ENCODE results near the gene BEGAIN.

BEGAIN gene

DNA sequence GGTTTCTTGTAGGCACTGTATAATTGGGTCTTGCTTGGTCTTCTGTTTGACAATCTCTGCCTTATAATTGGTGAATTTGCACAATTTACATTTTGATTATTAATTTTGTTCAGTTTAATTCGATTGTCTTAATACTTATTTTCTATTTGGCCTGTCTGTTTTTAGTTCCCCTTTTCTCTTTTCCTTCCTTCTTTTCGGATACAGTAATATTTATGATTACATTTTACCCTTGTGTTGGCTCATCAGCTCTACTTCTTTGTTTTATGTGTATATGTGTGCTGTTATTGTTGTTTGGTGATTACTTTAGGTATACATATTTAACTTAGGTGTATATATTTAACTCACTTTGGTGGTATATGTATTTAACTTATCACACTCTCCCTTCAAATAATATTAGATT lies 12.8 kb upstream of the BEGAIN start:
- DNase-seq = no peak

DNA sequence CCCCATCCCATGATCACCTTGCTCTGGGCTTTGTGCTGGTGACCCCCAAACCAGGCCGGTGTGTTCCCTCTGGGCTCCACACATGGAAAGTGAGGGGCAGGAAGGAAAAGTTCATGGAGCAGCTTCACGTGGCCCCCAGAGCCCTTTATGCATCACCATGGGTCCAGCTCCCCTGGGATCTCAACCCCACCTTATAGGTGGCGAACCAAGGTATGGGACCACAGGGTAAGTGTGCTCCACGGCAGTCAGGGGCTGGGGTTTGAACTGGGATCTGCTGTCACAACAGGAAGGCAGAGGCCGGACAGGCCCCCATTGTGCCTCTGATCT lies 7.4 kb upstream of the BEGAIN start:
- DNase-seq = no peak

GRCh38 chr14:100593751-100594624 lies 6.8 kb upstream of the BEGAIN start:
- DNase-seq = no peak

DNA sequence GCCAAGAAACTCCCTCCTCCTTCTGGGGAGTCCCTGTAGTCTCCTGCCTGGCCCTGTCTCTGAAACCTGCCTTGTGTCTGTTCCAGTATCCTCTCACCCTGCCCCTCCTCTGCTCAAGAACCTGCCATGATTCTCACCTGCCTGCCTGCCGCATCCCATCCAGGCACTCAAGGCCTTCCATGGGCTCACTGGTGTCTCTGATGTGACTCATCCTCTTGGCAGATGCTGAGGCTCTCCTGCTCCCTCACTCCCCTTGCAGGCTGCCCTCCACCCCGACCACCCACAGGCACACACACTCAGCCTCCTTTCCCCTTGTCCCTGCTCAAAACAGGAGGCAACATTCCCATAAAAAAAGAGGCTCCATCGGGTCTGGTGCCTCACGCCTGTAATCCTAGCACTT lies 5.8 kb upstream of the BEGAIN start:
- DNase-seq = no peak

GRCh38 chr14:100592461-100592891 lies 5.3 kb upstream of the BEGAIN start:
- DNase-seq = no peak

GRCh38 chr14:100591453-100592371 lies 4.5 kb upstream of the BEGAIN start:
- no peak for DNase-seq

DNA sequence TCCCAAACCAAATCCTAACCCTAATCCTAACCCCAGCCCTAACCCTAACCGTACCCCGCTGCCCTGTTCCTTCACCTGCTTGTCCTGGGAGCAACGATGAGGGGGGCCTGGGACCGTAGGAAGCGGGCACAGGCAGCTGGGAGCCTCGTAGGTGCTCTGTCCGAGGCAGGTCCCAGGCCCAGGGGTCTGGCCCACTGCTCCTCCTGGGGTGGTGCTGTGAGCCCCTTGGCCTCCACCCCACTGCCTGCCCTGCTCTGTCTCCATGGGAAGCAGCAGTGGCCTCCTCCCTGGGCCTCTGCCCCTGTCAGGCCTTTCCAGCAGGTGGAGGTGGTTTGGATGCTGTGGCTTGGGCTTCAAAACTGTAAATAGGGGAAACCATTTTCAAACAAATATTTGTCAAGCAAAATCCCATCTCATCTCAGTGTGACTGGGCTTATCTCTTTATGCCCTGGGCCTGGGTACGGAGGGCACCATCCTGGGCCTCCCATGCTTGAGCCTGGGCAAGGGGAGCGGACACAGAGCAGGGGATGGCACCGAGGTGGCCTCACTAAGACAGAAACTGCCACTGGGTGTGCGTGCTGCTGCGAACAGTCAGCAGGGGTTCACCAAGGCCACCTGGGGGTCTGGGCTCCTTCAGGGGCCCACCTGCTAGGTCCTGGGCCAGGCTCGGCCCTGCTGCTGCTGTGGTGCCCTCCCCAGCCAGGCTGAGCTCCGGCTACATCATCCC lies 3.7 kb upstream of the BEGAIN start:
- no peak for DNase-seq

DNA sequence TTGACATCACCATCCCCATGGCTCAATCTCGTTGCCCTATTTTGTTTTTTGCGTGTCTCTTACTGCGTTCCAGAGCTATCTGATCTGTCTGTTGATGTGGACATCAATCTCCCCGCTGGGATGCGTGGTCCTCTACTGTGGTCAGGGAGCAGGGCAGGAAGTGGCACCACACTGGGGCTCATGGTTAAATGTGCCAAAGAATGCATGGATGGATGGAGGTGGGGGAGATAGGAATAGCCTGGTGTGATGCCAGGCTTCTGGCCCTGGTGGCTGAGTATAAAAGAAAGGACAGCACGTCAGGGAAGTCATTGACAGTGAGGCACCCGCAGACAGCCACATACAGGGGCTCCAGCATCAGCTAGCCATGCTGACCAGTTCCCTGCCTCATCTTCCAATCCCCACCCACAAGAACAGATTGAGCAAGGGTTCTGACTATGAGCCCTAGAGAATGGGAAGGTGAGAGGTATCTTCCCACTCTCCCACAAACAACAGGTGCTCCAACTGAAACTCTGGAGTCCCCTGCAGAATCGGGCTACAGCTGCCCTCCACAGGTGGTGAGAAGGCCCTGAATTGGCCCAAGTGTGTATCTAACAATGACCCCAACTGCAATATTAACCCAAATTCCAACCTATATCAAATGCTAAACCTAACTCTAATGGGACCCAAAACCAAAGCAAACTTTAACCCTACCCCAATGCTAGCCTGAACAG lies 2.7 kb upstream of the BEGAIN start:
- DNase-seq = no peak

DNA sequence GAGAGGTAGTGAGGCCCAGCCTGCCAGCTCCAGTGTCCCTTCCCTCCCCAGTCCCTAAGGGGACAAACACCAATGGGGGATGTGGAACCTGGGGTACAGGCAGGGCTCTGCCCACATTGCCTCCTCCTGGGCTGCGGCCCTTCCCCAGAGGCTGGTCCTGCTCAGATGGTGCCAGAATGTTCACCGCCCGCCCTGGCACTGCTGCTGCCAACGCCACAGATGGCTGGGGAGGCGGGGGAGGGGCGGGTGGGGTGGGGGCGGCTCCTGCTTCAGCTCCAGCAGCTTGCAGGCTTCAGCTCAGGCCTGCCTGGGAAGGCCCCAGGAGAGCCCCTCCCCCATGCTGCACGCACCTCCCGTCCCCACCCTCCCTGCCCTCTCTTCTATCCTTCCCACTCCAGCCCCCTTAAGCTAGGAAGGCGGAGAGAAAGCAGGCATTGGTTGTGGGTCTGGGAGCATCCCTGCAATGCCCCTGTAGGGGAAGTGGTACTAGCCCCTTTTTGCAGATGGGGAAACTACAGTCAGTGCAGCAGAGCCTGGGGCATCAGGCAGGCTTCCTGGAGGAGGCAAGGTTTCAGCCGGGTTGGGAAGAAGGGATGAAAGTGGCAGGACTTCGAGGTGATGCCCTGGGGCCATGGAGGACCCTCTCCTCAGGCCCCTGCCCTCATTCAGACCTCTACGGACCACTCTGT lies 2.0 kb upstream of the BEGAIN start:
- DNase-seq = no peak

DNA sequence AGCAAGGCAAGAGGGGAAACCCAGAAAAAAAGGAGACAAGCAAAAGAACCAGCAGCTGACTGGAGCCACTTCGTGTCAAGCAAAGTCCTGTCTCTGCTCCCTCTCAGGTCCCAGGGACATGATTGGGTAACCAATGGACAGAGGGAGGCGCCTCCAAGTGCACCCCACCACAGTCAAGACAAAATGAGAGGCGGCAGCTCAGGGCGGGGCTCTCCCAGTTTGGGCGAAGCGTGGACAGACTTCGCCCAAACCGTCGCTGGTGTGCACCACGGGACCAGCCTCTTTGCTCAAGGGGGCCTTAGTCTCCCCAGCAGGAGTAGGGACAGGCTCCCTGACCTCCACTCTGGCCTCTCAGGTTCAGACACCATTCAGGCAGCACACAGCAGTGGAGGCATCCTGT lies 1.5 kb upstream of the BEGAIN start:
- DNase-seq = no peak

- no peak for DNase-seq
Measured at GRCh38 chr14:100587763-100588411, 670 bp upstream of the BEGAIN start.

DNA sequence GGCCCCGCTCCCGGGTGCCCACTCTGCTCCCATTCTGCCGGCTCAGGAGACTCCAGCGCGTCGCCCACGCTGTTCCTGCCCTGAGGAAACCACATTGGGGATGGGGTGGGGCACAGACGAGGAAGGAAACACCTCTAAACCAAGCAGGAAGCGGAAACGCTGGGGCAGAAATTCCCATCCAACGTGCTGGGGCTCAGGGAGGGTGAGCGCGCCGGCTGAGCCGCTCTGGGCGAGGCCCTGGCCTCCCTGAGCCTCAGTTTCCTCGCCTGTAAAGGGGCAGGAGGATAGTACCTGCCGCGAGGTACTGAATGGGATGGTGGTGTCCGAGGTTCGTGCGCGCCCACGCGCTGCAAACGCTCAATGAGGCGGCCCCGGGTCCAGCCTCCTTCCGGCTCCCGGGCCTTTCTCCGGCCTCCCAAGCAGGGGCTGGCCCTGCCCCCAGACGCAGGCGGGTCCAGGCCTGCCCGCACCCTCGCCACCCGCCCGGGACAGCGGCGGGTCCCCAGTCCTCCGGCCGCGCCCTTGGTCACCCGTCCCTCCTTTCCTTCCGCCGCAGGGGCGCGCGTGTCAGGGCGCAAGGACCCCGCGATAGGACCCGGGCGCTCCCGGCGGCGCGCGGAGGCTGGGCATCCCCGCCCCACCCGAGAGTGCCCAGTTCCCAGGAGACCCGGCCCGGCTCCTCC lies 673 bp downstream of the BEGAIN start:
- no peak for DNase-seq

DNA sequence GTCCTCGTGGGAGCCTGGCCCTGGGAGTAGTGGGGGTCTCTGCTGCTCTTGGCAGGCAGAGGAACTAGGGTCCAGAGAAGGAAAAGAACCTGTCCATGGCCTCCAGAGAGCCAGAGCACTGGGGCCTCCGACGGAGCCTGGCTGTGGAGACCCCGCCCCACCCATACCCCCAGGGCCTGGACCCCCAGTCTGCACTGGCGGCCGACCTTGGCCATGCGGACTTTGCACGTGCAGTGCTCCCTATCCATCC lies 1.1 kb downstream of the BEGAIN start:
- no peak for DNase-seq

DNA sequence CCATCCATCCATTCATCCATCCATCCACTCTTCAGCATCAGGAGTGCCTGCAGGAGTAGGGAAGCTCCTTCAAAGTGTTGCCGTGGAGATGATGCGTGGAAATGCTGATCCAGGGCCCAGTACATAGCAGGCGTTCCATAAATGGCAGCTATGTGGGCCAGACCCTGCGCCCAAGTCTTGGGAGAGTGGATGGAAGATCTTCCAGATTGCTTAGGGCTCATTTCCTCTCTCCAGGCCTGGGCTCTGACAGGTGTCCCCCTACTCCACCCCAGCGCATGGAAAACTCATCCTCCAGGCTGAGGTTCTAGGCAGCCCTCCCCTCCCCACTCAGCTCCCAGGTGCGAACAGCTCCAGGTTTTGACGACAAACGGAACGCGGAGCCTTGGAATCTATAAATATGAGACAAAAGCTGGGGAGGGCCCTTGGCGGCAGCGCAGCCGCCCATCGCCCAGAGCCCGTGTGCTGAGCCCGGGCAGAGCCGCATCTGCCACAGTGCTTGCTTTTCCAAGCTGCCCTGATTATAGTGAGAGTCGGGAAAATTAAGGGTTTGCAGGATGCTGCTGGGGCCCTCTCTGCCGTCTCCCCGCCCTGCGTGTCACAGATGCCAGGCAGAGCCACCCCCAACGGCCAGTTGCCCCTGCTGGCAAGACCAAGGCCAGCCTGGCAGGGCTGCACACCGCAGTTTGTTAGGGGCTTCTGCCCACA lies 1.6 kb downstream of the BEGAIN start:
- DNase-seq = no peak

DNA sequence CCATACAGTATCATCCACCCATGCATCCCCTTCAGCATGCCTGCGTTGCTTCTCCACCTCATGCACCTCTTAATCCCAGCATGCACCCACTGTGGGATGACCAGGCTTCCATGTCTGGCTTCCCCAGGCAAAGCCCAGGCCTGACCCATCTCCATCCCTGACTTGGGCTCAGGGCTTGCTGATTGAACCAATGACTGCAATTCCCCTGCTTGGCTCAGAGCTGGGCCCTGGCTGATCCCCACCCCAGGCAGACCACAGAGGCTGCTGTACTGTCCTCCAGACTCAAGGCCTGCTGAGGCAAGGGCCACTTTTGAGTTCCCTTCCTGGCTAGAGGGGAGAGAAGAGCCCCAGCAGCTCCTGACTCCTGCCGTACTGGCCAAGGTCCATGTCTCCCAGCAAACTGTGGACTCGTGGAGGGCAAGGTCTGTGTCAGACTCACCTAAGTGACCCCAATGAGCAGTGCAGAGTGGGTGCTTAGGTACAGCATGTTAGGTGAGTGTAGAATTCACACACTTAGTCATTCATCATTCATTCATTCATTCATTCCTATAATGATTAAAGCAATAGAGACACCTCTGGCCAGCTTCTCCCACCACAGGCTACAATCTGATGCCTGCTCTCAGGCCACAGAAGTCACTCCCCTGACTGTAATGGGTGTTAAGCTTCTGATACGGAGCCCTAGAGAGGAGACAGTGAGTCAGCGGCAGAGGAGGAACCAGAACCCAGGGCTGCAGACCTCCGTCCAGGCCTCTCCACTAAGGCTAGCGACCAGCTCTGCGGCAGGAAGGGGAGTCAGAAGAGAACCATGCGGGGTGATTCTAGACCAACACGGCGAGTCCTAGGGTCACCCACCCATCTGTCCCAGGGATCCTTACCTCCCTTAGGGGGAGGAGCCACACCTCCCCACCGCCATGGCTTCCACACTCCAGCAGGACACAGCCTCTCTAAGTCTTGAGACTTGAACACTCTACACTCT lies 2.9 kb downstream of the BEGAIN start:
- DNase-seq = no peak

GRCh38 chr14:100583245-100583644 lies 4.0 kb downstream of the BEGAIN start:
- no peak for DNase-seq

- no peak for DNase-seq
Measured at GRCh38 chr14:100582496-100583165, 4.6 kb downstream of the BEGAIN start.

Measured in GOT3 (cell line).